Stimulated activated CD4-positive, alpha-beta T cell treated with anti-CD3 and anti-CD28 coated beads, Interleukin-4, amount 100 ng/mL, for 48 hours (primary cell): ENCODE results near the gene HLA-DRB1.
"Not testable (repeated sequence)": the region's sequence is repeated elsewhere in the genome, so short reads cannot be mapped to it uniquely, and the experiment has no call there.

Experiments used
- DNase-seq, 2 donors: peaks; one replicate each; pipeline ENCODE4 v3.0.0-alpha.2; 2020; ENCODE audit warnings: low read depth in 2 of 2

Gene HLA-DRB1

GRCh38 chr6:32609731-32610640 is 20.3 kb upstream of the HLA-DRB1 start:
- DNase-seq: peak in 1 of 2 donors; percentile 28

- DNase-seq: no peak
Observed at GRCh38 chr6:32609391-32609730, 19.7 kb upstream of the HLA-DRB1 start.

DNA sequence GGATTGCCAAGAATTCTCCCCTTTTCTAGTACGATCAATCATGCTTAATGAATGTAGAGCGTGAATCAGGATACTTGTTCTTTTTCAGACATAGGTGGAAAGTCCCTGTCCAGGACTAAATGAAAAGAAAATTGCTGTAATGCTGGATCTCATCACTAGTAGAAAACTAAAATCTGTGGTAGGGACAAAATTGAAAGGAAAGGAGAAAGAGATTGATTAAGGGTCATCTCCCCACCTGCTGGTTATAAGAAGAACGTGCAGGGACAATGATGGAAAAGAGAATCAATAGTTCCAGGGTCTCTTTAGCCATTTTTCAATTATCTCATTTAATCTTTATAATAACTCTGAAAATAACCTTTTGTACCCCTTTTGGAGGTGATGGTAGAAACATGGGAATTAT is 18.7 kb upstream of the HLA-DRB1 start:
- DNase-seq: no peak

GRCh38 chr6:32607988-32608298 is 18.3 kb upstream of the HLA-DRB1 start:
- no peak for DNase-seq

DNA sequence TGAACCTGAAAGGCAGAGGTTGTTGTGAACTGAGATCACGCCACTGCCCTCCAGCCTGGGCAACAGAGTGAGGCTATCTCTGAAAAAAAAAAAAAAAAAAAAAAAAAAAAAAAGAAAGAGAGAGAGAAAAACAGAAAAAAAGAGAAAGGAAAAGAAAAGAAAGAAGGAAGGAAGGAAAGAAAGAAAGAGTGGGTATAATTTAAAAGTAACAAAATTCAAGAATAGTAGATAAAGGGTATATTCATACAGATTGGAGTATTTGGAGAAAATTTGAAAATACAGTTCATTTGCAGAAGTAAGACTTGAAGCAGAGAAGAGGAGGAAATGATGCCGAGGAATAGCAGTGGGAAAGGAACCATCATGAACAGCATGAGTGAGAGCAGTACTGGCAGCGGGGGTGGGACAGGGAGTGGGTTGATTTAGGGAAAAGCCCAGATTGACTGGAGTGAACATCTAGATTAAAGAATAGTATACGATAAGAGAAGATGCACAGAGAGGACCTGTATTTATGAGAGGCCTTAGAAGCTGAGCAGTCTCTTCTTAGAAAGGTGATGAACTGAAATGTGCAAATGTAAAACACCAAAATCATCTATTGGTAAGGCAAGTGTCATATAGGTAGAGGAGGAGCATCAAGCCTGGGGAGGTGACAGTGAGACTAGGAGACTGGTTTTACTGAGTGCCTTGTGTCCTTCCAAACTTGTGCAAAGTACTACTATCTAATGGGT is 17.8 kb upstream of the HLA-DRB1 start:
- DNase-seq: no peak

DNA sequence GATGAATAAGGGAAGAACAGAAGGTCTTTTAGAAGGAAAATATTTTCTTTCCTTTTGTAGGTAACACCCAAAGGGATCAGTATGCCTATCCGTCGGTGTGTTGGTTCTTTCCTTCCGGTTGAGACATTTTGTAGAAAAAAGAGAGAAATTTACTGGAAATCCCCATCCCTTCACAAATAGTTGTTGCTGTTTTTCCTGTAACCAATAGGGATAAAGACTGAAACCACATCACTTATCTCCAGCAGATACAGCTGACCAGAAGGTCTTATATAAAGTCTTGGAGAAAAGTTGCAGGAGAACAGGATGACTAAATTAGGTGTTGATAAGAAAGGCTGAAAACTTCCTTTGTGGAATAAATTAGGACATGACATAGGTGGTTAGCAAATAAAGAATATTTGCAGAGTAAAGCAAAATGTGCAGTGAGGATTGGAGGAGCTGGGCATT is 14.8 kb upstream of the HLA-DRB1 start:
- no peak for DNase-seq

- no peak for DNase-seq
Observed at GRCh38 chr6:32603888-32604287, 14.2 kb upstream of the HLA-DRB1 start.

- DNase-seq: no peak
Observed at GRCh38 chr6:32603222-32603621, 13.6 kb upstream of the HLA-DRB1 start.

- DNase-seq: no peak
Observed at GRCh38 chr6:32602383-32602782, 12.7 kb upstream of the HLA-DRB1 start.

- no peak for DNase-seq
Observed at GRCh38 chr6:32597024-32597423, 7.4 kb upstream of the HLA-DRB1 start.

DNA sequence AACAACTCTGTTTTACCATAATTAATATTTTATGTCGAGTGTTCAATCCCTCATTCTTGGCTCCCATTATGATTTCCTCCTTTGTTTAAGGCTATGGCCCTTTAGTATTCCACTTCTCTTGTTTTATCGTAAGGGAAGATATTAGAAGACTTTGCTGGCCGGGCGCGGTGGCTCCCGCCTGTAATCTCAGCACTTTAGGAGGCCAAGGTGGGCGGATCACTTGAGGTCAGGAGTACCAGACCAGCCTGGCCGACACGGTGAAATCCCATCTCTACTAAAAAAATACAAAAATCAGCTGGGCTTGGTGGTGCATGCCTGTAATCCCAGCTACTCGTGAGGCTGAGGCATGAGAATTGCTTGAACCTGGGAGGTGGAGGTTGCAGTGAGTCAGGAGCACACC is 1.1 kb upstream of the HLA-DRB1 start:
- not testable (repeated sequence) for DNase-seq

DNA sequence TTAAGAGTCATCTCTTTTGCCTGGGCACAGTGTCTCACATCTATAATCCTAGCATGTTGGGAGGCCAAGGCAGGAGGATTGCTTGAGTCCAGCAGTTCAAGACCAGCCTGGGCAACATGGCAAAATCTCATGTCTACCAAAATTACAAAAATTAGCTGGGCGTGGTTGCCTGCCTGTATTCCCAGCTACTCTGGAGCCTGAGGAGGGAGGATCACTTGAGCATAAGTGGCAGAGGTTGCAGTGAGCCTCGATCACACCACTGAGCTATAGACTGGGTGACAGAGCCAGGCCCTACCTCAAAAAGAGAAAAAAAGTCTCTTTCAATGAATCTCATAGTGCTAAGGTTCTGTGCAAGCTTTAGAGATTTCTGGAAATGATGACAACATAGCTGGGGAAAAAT is 1.5 kb downstream of the HLA-DRB1 start:
- DNase-seq: no peak

DNA sequence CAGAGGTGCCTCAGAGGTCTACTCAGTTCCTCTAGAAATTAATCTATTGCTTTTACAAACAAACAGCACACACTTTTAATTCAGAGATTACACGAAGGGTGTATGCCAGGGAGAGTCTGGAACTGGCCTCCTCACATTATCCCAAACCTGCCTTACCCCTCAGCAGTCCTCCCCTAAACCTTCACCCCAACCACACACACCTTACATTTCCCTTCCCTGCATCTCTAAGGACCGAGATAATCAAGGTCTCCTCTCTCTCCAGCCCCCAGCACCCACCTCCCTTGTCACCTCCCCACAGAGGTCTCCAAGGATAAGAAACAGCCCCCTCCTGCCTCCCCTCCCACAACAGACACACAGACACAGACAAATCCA is 6.1 kb downstream of the HLA-DRB1 start:
- DNase-seq: no peak

GRCh38 chr6:32581315-32582095 is 8.1 kb downstream of the HLA-DRB1 start:
- DNase-seq: no peak

- DNase-seq: no peak
Observed at GRCh38 chr6:32580593-32580992, 9.1 kb downstream of the HLA-DRB1 start.

DNA sequence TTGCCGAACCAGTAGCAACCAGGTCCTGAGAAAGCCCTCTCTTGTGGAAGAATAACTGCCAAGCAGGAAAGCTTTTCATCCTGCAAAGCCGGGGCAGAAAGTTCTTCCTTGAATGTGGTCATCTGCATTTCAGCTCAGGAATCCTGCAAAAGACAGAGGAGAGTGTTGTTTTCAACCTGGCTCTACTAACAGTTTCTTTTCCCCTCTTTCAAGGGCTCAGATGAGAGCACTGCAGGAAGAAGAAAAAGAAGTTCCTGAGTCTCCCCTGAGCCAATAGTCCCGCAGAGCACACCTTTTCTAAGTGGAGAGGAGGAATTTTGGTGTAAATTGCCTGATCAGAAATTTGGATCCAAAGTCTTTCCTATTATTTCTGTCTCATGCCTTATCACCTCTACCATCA is 10.7 kb downstream of the HLA-DRB1 start:
- no peak for DNase-seq

GRCh38 chr6:32577493-32577892 is 12.2 kb downstream of the HLA-DRB1 start:
- not testable (repeated sequence) for DNase-seq

DNA sequence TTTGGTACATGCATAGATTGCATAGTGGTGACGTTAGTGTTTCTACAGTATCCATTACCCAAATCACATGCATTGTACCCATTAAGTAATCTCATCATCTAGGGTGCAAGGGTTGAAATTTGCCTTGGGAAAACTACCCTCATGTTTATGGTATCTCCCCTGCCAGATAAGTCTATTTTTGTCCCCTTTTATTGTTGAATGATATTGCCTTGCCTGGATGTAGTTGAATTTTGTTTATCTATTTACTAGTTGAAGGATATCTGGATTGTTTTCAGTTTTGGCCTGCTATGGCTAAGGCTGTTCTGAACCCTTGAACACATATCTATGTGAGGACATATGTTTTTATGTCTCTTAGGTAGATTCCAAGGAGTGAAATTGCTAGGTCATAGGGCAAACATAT is 13.4 kb downstream of the HLA-DRB1 start:
- DNase-seq: no peak

DNA sequence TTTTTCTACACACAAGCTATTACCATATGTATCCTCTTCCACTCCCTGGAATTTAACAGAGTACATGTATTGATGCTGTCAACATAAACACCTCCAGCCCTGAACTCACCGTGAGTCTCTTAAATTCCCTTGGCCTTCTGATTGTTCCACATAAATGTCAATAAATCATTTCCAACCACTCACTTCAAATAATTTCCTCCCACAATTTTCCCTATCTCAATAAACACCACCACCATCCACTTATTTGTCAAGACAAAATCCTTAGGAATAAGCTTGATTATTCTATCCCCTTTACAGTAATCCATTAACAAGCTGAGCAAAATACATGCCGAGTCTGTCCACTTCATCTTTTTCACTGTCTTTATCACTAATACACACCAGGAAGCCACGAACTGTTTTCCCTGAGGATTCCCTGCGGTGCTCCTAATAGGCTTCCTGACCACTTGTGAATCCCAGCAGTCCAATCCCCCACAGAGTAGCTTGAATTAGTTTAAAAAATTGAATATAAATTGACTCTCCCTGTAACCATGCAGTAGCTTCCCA is 19.2 kb downstream of the HLA-DRB1 start:
- DNase-seq: no peak

DNA sequence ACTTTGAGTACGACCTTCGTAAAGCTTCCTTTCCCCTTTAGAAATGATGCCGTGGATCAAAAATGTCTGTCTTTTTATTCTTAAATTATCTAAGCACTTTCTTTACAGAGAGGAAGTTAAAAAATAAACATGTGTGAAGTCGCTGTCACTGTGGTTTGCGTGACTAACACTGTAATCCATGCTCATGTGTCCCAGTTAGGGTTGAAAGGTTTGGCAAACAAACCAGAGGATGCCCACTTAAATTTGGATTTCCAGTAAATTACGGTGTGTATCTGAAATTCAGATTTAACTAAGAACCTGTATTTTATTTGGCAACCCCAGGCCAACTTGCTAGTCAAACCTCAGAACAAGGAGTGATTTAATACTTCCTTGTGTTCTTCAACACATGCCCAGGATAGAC is 21.1 kb downstream of the HLA-DRB1 start:
- no peak for DNase-seq

- DNase-seq: no peak
Observed at GRCh38 chr6:32566957-32567356, 22.7 kb downstream of the HLA-DRB1 start.

DNA sequence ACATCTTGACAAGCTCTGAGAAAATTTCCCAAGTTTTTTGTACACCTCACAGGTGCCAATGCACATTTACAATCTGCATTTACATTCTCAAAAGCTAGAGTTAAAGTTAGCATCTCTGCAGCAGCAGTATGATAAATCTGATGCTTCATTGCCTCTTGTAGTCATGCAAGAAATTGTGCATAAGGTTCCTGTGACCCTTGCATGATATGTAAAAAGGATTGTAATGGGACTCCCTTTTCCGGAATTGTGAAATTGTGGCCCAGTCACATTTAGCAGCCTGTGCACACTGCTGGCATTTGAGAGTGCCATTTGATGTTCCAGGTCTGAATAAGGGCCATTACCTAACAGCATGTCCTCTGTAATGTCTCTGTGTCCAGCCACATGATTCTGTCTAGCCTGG is 24.1 kb downstream of the HLA-DRB1 start:
- DNase-seq: no peak
